Esophagus muscularis mucosa (tissue), 4 donors: ENCODE results near the gene DDX56. TPM values are rescaled to one million over a fixed set of nuclear protein-coding genes. Genes with fewer than 3 reads are reported as not detected.

Experiments used
- DNase-seq: peaks from one replicate; pipeline ENCODE4 v3.0.0-alpha.2; 2017; ENCODE audit errors: extremely low spot score
- H3K27ac ChIP-seq, 4 donors: fragments of 200-600 bp; sonication (generic); replicated peaks in 1 of 4; 1 replicate in 3 of 4; 2 replicates in 1 of 4; pipeline ENCODE4 v1.5.1; 2016 to 2019; ENCODE audit warnings: mild to moderate bottlenecking in 1 of 4
- H3K27me3 ChIP-seq, 4 donors: fragments of 200-600 bp; sonication (generic); one replicate each; pipeline versions ENCODE4 v1.5.1 to v1.6.0; 2016 to 2019
- H3K36me3 ChIP-seq, 4 donors: fragments of 200-600 bp; sonication (generic); one replicate each; pipeline ENCODE4 v1.5.1; 2016 to 2019
- H3K4me1 ChIP-seq, 4 donors: fragments of 200-600 bp; sonication (generic); one replicate each; pipeline ENCODE4 v1.5.1; 2016 to 2019
- H3K4me3 ChIP-seq, 4 donors: fragments of 200-600 bp; sonication (generic); 1 replicate in 2 of 4; 2 replicates in 2 of 4; pipeline ENCODE4 v1.5.1; 2016 to 2019; ENCODE audit warnings: mild to moderate bottlenecking in 4 of 4, moderate library complexity in 1 of 4
- H3K9me3 ChIP-seq, 4 donors: fragments of 200-600 bp; sonication (generic); 1 replicate in 3 of 4; 2 replicates in 1 of 4; pipeline ENCODE4 v1.5.1; 2016 to 2019
- EP300 ChIP-seq: sonication (generic); formaldehyde crosslinking; IDR thresholded peaks from one replicate; pipeline ENCODE4 v1.6.1; 2017; ENCODE audit warnings: antibody characterized with exemption
- POLR2A ChIP-seq: fragments of 450-650 bp; IDR thresholded peaks from one replicate; pipeline ENCODE4 v1.6.1; 2017; ENCODE audit warnings: antibody characterized with exemption, moderate library complexity, mild to moderate bottlenecking, low read depth
- POLR2AphosphoS5 ChIP-seq, 2 donors: sonication (generic); formaldehyde crosslinking; IDR thresholded peaks; one replicate each; pipeline ENCODE4 v1.6.1; 2017; ENCODE audit warnings: antibody characterized with exemption in 2 of 2
- WGBS: methylation state at CpG from one replicate; pipeline ENCODE4 v1.1.5; 2018; 5-methylcytosine and 5-hydroxymethylcytosine counted together
- intact Hi-C: fragments of 100-400 bp; cut with DNase I; formaldehyde crosslinking; loops from one replicate; pipeline ENCODE4 v1.15.1; 2023
- total RNA-seq, 4 donors: library from RNA; depleted of rRNA; stranded (reverse); fragments of >200 nt; gene quantifications; one replicate each; pipeline versions ENCODE4 v1.1.0 to v1.2.1, GENCODE V29; 2016
- TF ChIP-seq, protein P1 (sequence below), 3 experiments: fragments of 200-600 bp in 2 of 3; fragments of 450-650 bp in 1 of 3; sonication (generic) in 2 of 3; IDR thresholded peaks; one replicate each; pipeline ENCODE4 v1.5.1; 2017 to 2019; ENCODE audit warnings: antibody characterized with exemption in 3 of 3, mild to moderate bottlenecking in 2 of 3, moderate library complexity in 1 of 3

DDX56 gene
- total RNA-seq, 4 donors from 2014 or later, result 35.3 to 54.2 (median 49.4) TPM

DNA sequence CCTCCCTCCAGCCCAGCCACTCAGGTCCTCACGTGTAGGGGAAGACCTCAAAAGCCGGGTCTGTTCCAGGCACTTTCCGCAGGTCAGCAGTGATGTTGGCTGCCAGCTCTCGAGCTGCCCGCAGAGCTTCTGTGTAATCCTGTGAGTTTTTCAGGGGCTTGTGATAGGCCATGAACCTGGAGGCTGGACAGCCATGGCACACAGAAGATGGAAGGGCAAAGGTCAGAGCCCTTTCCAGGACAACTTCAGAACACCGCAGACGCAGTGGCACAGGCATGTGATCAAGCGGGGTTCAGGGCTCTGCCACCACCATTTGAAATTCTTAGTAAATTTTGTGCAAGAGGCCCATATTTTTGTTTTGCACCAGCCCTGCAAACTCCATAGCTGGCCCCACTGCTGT is 56.5 kb downstream of the DDX56 start:
- Histone ChIP-seq H3K27ac (no peak overlapping the region), H3K27me3 (no peaks in the 10 kb centered on the region), H3K4me3 (no peak overlapping the region), H3K9me3 (no peaks in the 10 kb centered on the region), H3K4me1 (no peaks in the 10 kb centered on the region), H3K36me3 (peaks cover 0 to 6% (median 0%) of the 10 kb centered on the region in 4 donors)
- 89% methylated on average over 8 of the region's 8 CpGs for WGBS
- no peak for TF ChIP-seq POLR2A
- TF ChIP-seq, protein P1, sequence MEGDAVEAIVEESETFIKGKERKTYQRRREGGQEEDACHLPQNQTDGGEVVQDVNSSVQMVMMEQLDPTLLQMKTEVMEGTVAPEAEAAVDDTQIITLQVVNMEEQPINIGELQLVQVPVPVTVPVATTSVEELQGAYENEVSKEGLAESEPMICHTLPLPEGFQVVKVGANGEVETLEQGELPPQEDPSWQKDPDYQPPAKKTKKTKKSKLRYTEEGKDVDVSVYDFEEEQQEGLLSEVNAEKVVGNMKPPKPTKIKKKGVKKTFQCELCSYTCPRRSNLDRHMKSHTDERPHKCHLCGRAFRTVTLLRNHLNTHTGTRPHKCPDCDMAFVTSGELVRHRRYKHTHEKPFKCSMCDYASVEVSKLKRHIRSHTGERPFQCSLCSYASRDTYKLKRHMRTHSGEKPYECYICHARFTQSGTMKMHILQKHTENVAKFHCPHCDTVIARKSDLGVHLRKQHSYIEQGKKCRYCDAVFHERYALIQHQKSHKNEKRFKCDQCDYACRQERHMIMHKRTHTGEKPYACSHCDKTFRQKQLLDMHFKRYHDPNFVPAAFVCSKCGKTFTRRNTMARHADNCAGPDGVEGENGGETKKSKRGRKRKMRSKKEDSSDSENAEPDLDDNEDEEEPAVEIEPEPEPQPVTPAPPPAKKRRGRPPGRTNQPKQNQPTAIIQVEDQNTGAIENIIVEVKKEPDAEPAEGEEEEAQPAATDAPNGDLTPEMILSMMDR (IDR thresholded peaks at IDR 0.05), result no peak
- no peak for TF ChIP-seq POLR2AphosphoS5 (IDR thresholded peaks at IDR 0.05)
- TF ChIP-seq EP300, result no peak
- no peak for DNase-seq
- intact Hi-C loops, result no loop called here

Other genes with a start within 250 kb of the DDX56 start
- 1 to 10 TPM in 3 of 4 donors, under 1 TPM in 1; 0.50 to 2.0 (median 1.2) TPM for gene CAMK2B, start 248.3 kb downstream of the DDX56 start, total RNA-seq
- 10 to 100 TPM; 44.9 to 92.4 (median 73.0) TPM for gene NUDCD3, start 83.2 kb downstream of the DDX56 start, total RNA-seq
- under 1 TPM in 2 of 4 donors, not detected in 2; 0.17 to 0.57 TPM for gene NPC1L1, start 32.6 kb downstream of the DDX56 start, total RNA-seq
- gene TMED4, start 8.3 kb upstream of the DDX56 start, total RNA-seq, result 100 to 1,000 TPM in 2 of 4 donors, 10 to 100 TPM in 2; 82.3 to 154 (median 116) TPM
- gene OGDH, start 32.7 kb upstream of the DDX56 start, total RNA-seq, result 100 to 1,000 TPM; 135 to 184 (median 145) TPM
- 10 to 100 TPM; 12.4 to 36.0 (median 28.4) TPM for gene ZMIZ2, start 174.9 kb upstream of the DDX56 start, total RNA-seq
- gene PPIA, start 222.8 kb upstream of the DDX56 start, total RNA-seq, result 1,000 to 10,000 TPM; 1,223 to 1,666 (median 1,462) TPM